ENCODE measurements around the gene TRAPPC10.

DNA sequence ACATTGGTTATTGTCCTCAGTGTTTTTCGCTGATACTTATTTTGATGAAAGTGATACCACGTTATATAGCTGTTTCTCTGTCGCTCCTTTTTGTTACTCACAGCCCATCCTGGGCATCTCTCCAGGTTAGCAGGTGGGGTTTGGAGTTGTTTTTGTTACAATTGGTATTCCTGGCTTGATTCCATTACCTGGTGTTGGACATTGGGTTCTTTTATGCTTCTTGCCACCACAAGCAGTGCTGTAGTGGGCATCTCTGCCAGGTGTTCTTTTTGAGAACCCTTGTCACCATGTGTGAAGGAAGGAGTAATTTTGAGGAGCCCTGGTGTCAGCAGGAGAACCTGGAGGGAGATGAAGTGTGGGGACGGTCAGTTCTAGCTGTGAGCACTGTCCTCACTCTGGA lies 47.6 kb downstream of the TRAPPC10 start:
- no peak for TF ChIP-seq YY1 (IDR thresholded peaks at IDR 0.05; ENCODE audit: low read depth)
- no peak for TF ChIP-seq TCF12 (IDR thresholded peaks at IDR 0.05; ENCODE audit: low read depth)
- no peak for TF ChIP-seq RAD21 (IDR thresholded peaks at IDR 0.05; ENCODE audit: low read depth)
- TF ChIP-seq, protein P1, sequence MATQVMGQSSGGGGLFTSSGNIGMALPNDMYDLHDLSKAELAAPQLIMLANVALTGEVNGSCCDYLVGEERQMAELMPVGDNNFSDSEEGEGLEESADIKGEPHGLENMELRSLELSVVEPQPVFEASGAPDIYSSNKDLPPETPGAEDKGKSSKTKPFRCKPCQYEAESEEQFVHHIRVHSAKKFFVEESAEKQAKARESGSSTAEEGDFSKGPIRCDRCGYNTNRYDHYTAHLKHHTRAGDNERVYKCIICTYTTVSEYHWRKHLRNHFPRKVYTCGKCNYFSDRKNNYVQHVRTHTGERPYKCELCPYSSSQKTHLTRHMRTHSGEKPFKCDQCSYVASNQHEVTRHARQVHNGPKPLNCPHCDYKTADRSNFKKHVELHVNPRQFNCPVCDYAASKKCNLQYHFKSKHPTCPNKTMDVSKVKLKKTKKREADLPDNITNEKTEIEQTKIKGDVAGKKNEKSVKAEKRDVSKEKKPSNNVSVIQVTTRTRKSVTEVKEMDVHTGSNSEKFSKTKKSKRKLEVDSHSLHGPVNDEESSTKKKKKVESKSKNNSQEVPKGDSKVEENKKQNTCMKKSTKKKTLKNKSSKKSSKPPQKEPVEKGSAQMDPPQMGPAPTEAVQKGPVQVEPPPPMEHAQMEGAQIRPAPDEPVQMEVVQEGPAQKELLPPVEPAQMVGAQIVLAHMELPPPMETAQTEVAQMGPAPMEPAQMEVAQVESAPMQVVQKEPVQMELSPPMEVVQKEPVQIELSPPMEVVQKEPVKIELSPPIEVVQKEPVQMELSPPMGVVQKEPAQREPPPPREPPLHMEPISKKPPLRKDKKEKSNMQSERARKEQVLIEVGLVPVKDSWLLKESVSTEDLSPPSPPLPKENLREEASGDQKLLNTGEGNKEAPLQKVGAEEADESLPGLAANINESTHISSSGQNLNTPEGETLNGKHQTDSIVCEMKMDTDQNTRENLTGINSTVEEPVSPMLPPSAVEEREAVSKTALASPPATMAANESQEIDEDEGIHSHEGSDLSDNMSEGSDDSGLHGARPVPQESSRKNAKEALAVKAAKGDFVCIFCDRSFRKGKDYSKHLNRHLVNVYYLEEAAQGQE (IDR thresholded peaks at IDR 0.05; ENCODE audit: low read depth) = no peak
- TF ChIP-seq, protein P2, sequence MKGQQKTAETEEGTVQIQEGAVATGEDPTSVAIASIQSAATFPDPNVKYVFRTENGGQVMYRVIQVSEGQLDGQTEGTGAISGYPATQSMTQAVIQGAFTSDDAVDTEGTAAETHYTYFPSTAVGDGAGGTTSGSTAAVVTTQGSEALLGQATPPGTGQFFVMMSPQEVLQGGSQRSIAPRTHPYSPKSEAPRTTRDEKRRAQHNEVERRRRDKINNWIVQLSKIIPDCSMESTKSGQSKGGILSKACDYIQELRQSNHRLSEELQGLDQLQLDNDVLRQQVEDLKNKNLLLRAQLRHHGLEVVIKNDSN (IDR thresholded peaks at IDR 0.05) = no peak
- TF ChIP-seq NFIC (IDR thresholded peaks at IDR 0.05) = no peak
- TF ChIP-seq TEAD4 (IDR thresholded peaks at IDR 0.05) = no peak
- TF ChIP-seq ZBTB7A (IDR thresholded peaks at IDR 0.05; ENCODE audit: low read depth) = no peak
- no peak for TF ChIP-seq EGR1 (IDR thresholded peaks at IDR 0.05)
- no peak for TF ChIP-seq TAF1 (IDR thresholded peaks at IDR 0.05; ENCODE audit: low read depth)
- TF ChIP-seq CREB1 (IDR thresholded peaks at IDR 0.05; ENCODE audit: low read depth) = no peak
- TF ChIP-seq EP300 (IDR thresholded peaks at IDR 0.05; ENCODE audit: borderline replicate concordance) = no peak
- no peak for TF ChIP-seq CEBPB (IDR thresholded peaks at IDR 0.05)

Measured in Ishikawa (cell line).